HG03159 (cell line): ENCODE results near the gene GRIN2C.
"Not testable (repeated sequence)": the region's sequence is repeated elsewhere in the genome, so short reads cannot be mapped to it uniquely, and the experiment has no call there.

Experiments used
- ATAC-seq: cut with Tn5 transposase; IDR thresholded peaks from one replicate; pipeline ENCODE4 v1.9.1; 2021; ENCODE audit warnings: mild to moderate bottlenecking, moderate library complexity; ENCODE audit not compliant: unreplicated experiment

Gene GRIN2C

DNA sequence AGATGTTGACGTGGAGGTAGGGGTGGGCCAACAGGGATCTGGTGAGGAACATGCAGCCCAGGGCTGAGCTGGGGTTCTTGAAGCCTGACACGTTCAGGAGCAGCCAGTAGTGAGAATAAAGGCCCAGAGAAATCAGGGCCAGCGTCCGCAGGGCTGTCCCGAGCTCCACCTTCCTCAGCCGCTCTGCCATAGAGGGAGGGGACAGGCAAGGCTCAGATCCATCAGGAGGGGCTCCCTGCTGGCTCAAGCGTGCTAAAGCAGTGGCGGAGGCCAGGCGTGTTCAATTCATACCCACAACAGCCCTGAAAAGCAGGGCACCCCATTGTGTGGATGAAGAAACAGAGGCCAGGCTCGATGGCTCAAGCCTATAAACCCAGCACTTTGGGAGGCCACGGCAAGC, 21.4 kb upstream of the GRIN2C start:
- ATAC-seq: no peak

DNA sequence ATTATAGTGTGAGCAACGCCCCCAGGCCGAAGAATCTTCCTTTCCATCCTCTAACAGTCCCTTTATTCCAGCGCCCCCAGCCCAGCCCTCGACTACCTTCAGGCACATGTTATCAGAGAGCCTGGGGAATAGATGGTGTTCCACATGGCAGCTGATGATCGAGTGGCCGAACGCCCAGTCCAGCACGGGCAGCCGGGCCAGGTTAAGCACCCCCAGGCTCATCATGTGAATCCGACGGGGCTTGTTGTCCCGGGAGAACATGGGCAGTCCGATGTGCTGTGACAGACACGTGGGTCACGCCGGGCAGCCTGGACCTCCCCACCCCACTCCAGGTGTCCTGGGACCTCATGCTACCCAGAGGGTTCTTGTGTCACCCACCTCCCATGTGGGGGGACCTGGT, 19.6 kb upstream of the GRIN2C start:
- ATAC-seq: no peak

- ATAC-seq: no peak
These were observed 19.0 kb upstream of the GRIN2C start for GRCh38 chr17:74878658-74879057.

GRCh38 chr17:74877592-74878548, 18.2 kb upstream of the GRIN2C start:
- no peak for ATAC-seq

DNA sequence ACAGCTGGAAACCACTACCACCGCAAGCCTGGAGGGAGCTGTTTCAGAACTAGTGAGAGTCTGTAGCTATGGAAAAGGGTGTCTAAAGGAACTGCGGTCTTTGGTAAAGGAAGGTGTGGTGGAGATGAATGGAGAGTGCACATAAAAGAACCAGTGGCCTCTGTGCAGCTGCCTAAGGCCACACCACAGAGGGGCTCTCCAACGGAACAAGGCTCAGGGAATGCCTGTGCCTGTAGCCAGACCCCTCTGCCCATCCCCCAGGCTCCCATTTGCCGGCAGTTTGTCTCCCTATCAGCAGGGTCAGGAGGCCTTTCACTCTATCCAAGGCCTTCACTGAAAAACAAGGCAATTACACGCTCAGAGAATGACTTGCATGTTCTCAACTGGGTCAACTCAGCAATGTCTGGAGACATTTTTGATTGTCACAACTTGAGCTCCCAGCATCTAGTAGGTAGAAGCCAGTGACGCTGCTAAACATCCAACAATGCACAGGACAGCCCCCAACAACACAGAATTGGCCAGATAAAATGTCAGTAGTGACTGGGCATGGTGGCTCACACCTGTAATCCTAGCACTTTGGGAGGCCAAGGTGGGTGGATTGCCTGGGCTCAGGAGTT, 16.4 kb upstream of the GRIN2C start:
- ATAC-seq: no peak

GRCh38 chr17:74875155-74875976, 15.7 kb upstream of the GRIN2C start:
- ATAC-seq: no peak

DNA sequence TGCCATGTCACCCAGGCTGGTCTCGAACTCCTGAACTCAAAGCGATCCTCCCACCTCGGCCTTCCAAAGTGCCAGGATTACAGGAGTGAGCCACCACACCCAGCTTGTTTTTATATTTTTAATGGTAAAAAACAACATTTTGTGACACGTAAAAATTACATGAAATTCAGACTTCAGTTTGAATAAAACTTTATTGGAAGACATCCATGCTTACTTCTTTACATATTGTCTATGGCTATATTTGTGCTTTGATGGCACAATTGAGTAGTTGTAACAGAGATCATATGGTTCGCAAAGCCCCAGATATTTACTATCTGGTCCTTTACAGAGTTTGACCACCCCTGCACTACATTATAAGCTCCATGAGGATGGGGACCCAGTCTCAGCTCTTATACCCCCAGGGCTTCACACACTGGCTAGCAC, 14.9 kb upstream of the GRIN2C start:
- no peak for ATAC-seq

DNA sequence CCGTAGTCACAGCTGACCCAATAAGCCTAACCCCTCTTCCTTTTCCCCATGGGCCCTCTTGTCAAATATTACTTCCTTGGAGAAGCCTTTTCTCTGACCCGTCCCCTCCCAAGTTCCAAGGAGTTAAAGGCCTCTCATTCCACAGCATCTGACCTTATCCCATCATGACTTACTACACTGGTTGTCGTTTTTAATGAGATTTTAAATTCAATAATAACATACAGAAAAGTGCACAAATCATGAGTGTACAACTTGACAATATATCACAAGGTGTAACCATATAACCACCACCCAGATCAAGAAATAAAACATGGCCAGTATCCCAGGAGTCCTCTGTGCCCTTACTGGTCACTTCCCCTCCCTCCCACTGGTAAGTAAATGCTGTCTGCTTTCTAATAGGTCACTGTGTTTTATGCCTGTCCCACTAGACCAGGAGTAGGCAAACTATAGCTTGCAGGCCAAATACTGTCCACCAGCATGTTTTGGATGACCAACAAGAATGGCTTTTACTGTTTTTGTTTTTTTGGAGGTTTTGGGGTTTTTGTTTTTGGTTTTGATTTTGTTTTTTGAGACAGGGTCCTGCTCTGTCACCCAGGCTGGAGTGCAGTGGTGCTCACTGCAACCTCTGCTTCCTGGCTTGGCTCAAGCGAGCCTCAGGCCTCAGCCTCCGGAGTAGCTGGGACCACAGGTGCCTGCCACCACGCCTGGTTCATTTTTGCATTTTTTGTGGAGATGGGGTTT, 14.4 kb upstream of the GRIN2C start:
- ATAC-seq: no peak

DNA sequence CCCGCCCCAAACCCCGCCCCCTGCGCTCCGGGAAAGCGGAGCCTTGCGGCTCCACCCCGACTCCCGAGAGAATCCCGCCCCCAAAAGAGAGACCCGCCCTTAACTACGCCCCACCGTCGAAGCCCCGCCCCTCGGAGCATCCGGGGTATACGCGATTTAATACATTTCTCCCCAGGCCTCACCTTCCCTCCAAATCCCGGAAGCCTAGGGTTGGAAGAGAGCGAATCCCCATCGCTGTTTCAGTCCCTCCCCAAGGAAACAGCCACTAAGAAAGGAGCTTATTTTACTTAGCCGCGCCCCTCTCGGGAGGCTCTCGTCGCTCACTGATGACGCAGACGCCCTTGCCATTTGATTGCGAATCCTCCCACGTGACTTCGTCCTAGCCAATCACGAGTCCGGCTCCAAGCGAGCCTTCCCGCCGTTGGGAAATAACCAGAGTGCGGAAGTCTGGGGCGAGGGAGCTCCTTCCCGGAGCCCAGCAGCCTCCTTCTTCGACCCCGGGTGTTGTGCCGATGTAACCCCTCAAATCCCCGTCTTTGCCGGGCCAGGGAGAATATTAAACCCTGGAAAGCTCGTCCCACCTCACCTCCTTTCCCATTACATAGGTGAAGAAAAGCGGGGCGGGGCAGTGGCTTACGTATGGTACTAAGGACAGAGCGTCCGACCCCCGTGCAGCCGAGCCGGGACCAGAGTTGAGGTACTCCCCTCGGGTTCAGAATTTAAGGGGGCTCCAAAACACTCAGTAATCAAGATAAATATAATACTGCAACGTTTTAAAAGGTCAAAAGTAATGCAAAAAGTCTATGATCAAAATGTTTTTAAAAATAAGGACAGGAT, 13.6 kb upstream of the GRIN2C start:
- peak; percentile 91 for ATAC-seq

- peak; percentile 25 for ATAC-seq
These were observed 12.8 kb upstream of the GRIN2C start, which contains the start of gene FDXR for GRCh38 chr17:74872313-74873036. FDXR (minus strand) TSS chr17:74872994; CDS start chr17:74872944, 50 bp downstream.

DNA sequence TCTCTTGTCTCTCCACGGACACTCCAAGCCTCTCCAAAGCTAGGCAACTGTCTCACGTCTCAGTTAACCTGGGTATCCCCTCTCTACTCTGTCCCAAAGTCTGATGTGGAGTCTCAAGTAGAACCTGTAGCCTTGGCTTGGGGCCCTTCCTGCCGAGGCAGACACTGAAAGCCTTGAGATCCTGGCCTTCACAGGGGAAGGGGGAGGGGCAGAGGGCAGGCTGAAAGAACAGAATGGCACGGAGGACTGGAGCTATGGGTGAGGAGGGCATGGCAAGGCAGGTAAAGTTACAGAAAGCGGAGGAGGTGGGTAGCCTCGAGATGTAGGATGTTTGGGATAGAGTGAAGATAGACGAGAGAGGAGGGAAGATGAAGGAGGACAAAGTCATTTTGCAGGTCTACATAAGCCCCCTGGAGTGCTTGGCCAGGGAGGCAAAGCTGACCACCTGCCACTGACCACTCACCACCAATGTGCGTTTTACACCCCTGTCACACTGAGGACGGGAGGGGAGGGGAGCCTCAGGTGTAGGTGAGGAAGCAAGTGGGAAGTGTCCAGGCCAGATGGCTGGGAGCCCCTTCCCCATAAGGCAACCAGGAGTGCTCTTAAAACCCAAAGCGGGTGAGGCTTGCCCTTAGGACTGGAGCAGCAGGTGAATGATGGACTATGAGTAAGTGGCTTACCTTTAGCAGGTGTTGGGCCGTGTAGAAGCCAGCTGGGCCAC, 11.8 kb upstream of the GRIN2C start:
- no peak for ATAC-seq

GRCh38 chr17:74870512-74870911, 10.8 kb upstream of the GRIN2C start:
- no peak for ATAC-seq

DNA sequence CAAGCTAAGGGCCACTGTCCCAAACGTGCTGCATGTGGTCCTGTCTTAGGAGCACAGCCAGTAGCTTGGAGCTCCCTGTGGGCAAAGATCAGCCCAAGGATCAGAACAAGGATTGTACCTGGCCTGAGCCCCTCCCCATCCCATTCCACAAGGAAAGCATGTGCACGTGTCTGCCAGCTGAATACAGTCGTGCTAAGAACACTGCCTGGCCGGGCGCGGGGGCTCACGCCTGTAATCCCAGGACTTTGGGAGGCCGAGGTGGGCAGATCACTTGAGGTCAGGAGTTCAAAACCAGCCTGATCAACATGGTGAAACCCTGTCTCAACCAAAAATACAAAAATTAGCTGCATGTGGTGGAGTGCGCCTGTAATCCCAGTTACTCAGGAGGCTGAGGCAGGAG, 10.3 kb upstream of the GRIN2C start:
- ATAC-seq: not testable (repeated sequence)

DNA sequence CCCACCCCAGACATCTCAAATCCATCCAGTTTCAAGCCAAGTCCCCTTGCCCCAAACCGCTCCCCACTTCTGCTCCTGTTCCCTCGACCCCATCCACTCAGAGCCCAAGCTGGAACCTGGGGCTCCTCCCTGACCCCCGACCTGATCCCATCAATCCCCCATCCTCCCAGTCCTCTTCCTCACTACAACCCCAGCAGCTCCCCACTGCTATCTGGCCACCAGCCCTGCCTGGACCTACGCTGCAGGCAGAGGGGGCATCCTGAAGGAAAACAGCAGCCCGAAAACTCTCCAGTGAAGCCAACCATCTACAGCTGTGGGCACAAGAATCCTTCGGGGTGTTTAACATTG, 9.2 kb upstream of the GRIN2C start:
- ATAC-seq: no peak

GRCh38 chr17:74868251-74868907, 8.7 kb upstream of the GRIN2C start:
- no peak for ATAC-seq

GRCh38 chr17:74866198-74866835, 6.6 kb upstream of the GRIN2C start:
- ATAC-seq: no peak

DNA sequence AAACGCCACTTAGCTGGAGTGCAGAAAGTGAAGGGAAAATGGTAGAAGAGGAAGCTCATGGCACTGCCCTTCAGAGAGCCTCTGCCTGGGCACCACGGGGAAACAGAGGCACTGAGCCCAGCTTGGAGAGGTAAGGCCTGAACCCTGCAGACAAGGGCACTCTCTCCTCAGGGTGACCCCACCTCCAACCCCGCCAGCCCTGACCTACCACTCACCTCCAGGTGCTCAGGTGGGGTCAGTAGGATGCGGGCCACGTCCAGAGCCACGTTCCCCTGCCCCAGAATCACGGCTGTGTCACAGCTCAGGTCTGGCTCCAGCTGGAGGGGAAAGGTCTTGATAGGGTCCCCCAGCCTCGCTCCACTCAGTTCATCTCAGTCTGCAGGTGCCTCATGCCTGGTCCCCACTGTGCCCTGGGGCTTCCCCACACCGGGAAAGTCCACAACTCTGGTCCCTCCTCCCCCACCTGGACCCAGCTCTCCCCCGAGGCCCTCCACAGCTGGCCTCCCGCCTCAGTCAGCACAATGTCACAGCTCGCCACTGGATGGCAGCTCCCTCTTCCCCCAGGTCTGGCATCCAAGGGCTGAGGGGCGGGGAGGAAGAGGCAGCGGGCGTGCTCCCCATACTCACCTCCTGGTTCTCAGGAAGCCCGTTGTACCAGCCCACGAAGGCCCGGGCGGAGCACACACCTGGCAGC, 6.0 kb upstream of the GRIN2C start:
- no peak for ATAC-seq
